Gastroesophageal sphincter (tissue), 4 donors: ENCODE results near the gene TJAP1. TPM values are rescaled to one million over a fixed set of nuclear protein-coding genes. Genes with fewer than 3 reads are reported as not detected.
"Not testable (repeated sequence)": the region's sequence is repeated elsewhere in the genome, so short reads cannot be mapped to it uniquely, and the experiment has no call there.

Experiments used
- ATAC-seq: fragments of 150-250 bp; one replicate; pipeline ENCODE4 v1.9.1; 2016; ENCODE audit warnings: mild to moderate bottlenecking, moderate library complexity
- H3K27ac ChIP-seq, 4 donors: fragments of 200-600 bp; sonication (generic) in 3 of 4; 1 replicate in 3 of 4; 2 replicates in 1 of 4; pipeline ENCODE4 v1.5.1; 2016 to 2019
- H3K27me3 ChIP-seq: fragments of 200-600 bp; sonication (generic); one replicate; pipeline ENCODE4 v1.5.1; 2019
- H3K36me3 ChIP-seq, 2 donors: fragments of 200-600 bp; sonication (generic); one replicate each; pipeline ENCODE4 v1.5.1; 2019; ENCODE audit warnings: control low read depth in 1 of 2
- H3K4me1 ChIP-seq, 3 donors: fragments of 200-600 bp; sonication (generic); 1 replicate in 2 of 3; 2 replicates in 1 of 3; pipeline ENCODE4 v1.5.1; 2016 to 2019; ENCODE audit warnings: control low read depth in 2 of 3
- H3K4me3 ChIP-seq, 2 donors: fragments of 200-600 bp; sonication (generic); one replicate each; pipeline ENCODE4 v1.5.1; 2019; ENCODE audit warnings: mild to moderate bottlenecking in 1 of 2, moderate library complexity in 1 of 2
- H3K9me3 ChIP-seq, 3 donors: fragments of 200-600 bp; sonication (generic); one replicate each; pipeline ENCODE4 v1.5.1; 2017 to 2019; ENCODE audit warnings: control low read depth in 2 of 3
- CTCF ChIP-seq, 4 experiments: fragments of 200-600 bp in 2 of 4; fragments of 450-650 bp in 2 of 4; sonication (generic) in 1 of 4; IDR thresholded peaks; one replicate each; pipeline ENCODE4 v1.5.1; 2017 to 2019; ENCODE audit warnings: antibody characterized with exemption in 4 of 4, mild to moderate bottlenecking in 2 of 4, moderate library complexity in 2 of 4
- EP300 ChIP-seq: sonication (generic); formaldehyde crosslinking; IDR thresholded peaks from one replicate; pipeline ENCODE4 v1.6.1; 2017; ENCODE audit warnings: antibody characterized with exemption, mild to moderate bottlenecking
- POLR2A ChIP-seq, 2 donors: fragments of 450-650 bp; IDR thresholded peaks; one replicate each; pipeline ENCODE4 v1.6.1; 2017; ENCODE audit warnings: antibody characterized with exemption in 2 of 2, mild to moderate bottlenecking in 2 of 2, moderate library complexity in 1 of 2
- POLR2AphosphoS5 ChIP-seq: sonication (generic); formaldehyde crosslinking; IDR thresholded peaks from one replicate; pipeline ENCODE4 v1.6.1; 2017; ENCODE audit warnings: antibody characterized with exemption
- WGBS, 2 donors: methylation state at CpG; one replicate each; pipeline ENCODE4 v1.1.5; 2018; ENCODE audit warnings: low coverage in 1 of 2; 5-methylcytosine and 5-hydroxymethylcytosine counted together
- total RNA-seq, 4 donors: library from RNA; depleted of rRNA; stranded (reverse); fragments of >200 nt; gene quantifications; one replicate each; pipeline ENCODE4 v1.1.0, GENCODE V29; 2016

TJAP1 gene
- total RNA-seq, 4 donors from 2014 or later, result 20.1 to 36.0 (median 27.8) TPM

GRCh38 chr6:43497689-43498088 lies 20.3 kb downstream of the TJAP1 start:
- no peak for TF ChIP-seq EP300
- TF ChIP-seq POLR2AphosphoS5, result no peak
- TF ChIP-seq CTCF (IDR thresholded peaks at IDR 0.05), result no peak
- no peak for TF ChIP-seq POLR2A (IDR thresholded peaks at IDR 0.05)
- H3K9me3 ChIP-seq, result no peaks in the 10 kb centered on the region
- WGBS, 2 donors, result 77 to 81% methylated on average over 4 to 7 of the region's 12 CpGs
- no peak overlapping the region for H3K27ac ChIP-seq
- no peak overlapping the region for H3K4me3 ChIP-seq
- ATAC-seq, result no peak
- H3K4me1 ChIP-seq, result peaks cover 0 to 42% (median 19%) of the 10 kb centered on the region in 3 donors
- peaks cover 0 to 53% of the 10 kb centered on the region in 2 donors for H3K36me3 ChIP-seq
- no peaks in the 10 kb centered on the region for H3K27me3 ChIP-seq

GRCh38 chr6:43498291-43498690 lies 20.9 kb downstream of the TJAP1 start:
- ATAC-seq, H3K4me3 ChIP-seq, H3K27ac ChIP-seq, H3K9me3 ChIP-seq, H3K27me3 ChIP-seq: not testable (repeated sequence)
- peaks cover 0 to 59% of the 10 kb centered on the region in 2 donors for H3K36me3 ChIP-seq
- 83 to 100% methylated on average over 1 to 5 of the region's 5 CpGs for WGBS, 2 donors
- H3K4me1 ChIP-seq, result peaks cover 0 to 42% (median 15%) of the 10 kb centered on the region in 3 donors

GRCh38 chr6:43499028-43499815 lies 21.9 kb downstream of the TJAP1 start:
- Histone ChIP-seq H3K27me3 (no peaks in the 10 kb centered on the region), H3K9me3 (no peaks in the 10 kb centered on the region), H3K36me3 (peaks cover 0 to 68% of the 10 kb centered on the region in 2 donors), H3K27ac (peak overlapping the region in 3 of 4 donors; percentile 4 to 23 (median 17)), H3K4me1 (peaks cover 0 to 42% (median 15%) of the 10 kb centered on the region in 3 donors), H3K4me3 (no peak overlapping the region)
- 45 to 70% methylated on average over 3 to 6 of the region's 12 CpGs for WGBS, 2 donors
- ATAC-seq, result peak; percentile 32
- no peak for TF ChIP-seq EP300
- no peak for TF ChIP-seq CTCF (IDR thresholded peaks at IDR 0.05)

GRCh38 chr6:43500921-43501320 lies 23.6 kb downstream of the TJAP1 start:
- 88 to 100% methylated on average over 2 to 3 of the region's 3 CpGs for WGBS, 2 donors
- no peak overlapping the region for H3K4me3 ChIP-seq

GRCh38 chr6:43502666-43503065 lies 25.3 kb downstream of the TJAP1 start:
- Histone ChIP-seq H3K4me1 (peaks cover 0 to 24% (median 0%) of the 10 kb centered on the region in 3 donors), H3K27ac (no peak overlapping the region), H3K36me3 (peaks cover 0 to 86% of the 10 kb centered on the region in 2 donors), H3K4me3 (no peak overlapping the region), H3K27me3 (no peaks in the 10 kb centered on the region), H3K9me3 (no peaks in the 10 kb centered on the region)
- WGBS, 2 donors, result 100% methylated on average over 1 of the region's 4 CpGs; no CpG with 5 or more reads in 1 of the 2 donors
- TF ChIP-seq POLR2A (IDR thresholded peaks at IDR 0.05), result no peak
- no peak for TF ChIP-seq POLR2AphosphoS5
- TF ChIP-seq EP300, result no peak
- no peak for TF ChIP-seq CTCF (IDR thresholded peaks at IDR 0.05)
- no peak for ATAC-seq

More at GRCh38 chr6:43500921-43501320, 23.6 kb downstream of the TJAP1 start:
- TF ChIP-seq POLR2A (IDR thresholded peaks at IDR 0.05), result no peak
- no peak for TF ChIP-seq EP300
- TF ChIP-seq POLR2AphosphoS5, result no peak
- no peak for TF ChIP-seq CTCF (IDR thresholded peaks at IDR 0.05)
- H3K36me3 ChIP-seq, result peaks cover 0 to 85% of the 10 kb centered on the region in 2 donors
- ATAC-seq, result no peak
- H3K4me1 ChIP-seq, result peaks cover 0 to 30% (median 11%) of the 10 kb centered on the region in 3 donors
- H3K27me3 ChIP-seq, result no peaks in the 10 kb centered on the region
- no peak overlapping the region for H3K27ac ChIP-seq
- no peaks in the 10 kb centered on the region for H3K9me3 ChIP-seq
